GM12891 (cell line): ENCODE data around the gene TNS3.

Experiments used
- DNase-seq: peaks from one replicate; pipeline ENCODE4 v3.0.0; 2011; ENCODE audit warnings: low spot score; ENCODE audit not compliant: insufficient read length
- FAIRE-seq: peaks from 2 replicates; lab custom pipeline; 2011; peaks lifted over from hg19 to GRCh38; lab: Jason Lieb, UNC
- PAX5 ChIP-seq: IDR thresholded peaks from 2 replicates; pipeline ENCODE4 v1.6.1; 2011; ENCODE audit warnings: low read length, moderate library complexity, mild to moderate bottlenecking; ENCODE audit not compliant: insufficient read depth, severe bottlenecking
- POLR2A ChIP-seq: IDR thresholded peaks from 2 replicates; pipeline ENCODE4 v1.6.1; 2011; ENCODE audit warnings: low read depth, low read length, control low read depth
- POLR2AphosphoS5 ChIP-seq: IDR thresholded peaks from 2 replicates; pipeline ENCODE4 v1.6.1; 2011; ENCODE audit warnings: low read depth, low read length, control low read depth
- POU2F2 ChIP-seq: IDR thresholded peaks from 2 replicates; pipeline ENCODE4 v1.6.1; 2011; ENCODE audit warnings: low read depth, mild to moderate bottlenecking, control low read depth, low read length, moderate library complexity
- SPI1 ChIP-seq: IDR thresholded peaks from 2 replicates; pipeline ENCODE4 v1.6.1; 2011; ENCODE audit warnings: low read depth, low read length, control low read depth
- TAF1 ChIP-seq: IDR thresholded peaks from 2 replicates; pipeline ENCODE4 v1.6.1; 2011; ENCODE audit warnings: low read depth, low read length, control low read depth

TNS3 gene

GRCh38 chr7:47255441-47255840, 326.5 kb downstream of the TNS3 start:
- TF ChIP-seq SPI1 (no peak), POU2F2 (no peak), TAF1 (no peak), PAX5 (no peak)
- DNase-seq (no peak), FAIRE-seq (no peak)

GRCh38 chr7:47255007-47255406, 326.9 kb downstream of the TNS3 start:
- DNase-seq (no peak), FAIRE-seq (no peak)
- TF ChIP-seq POU2F2 (no peak), POLR2A (no peak), POLR2AphosphoS5 (no peak), PAX5 (no peak), TAF1 (no peak), SPI1 (no peak)

DNA sequence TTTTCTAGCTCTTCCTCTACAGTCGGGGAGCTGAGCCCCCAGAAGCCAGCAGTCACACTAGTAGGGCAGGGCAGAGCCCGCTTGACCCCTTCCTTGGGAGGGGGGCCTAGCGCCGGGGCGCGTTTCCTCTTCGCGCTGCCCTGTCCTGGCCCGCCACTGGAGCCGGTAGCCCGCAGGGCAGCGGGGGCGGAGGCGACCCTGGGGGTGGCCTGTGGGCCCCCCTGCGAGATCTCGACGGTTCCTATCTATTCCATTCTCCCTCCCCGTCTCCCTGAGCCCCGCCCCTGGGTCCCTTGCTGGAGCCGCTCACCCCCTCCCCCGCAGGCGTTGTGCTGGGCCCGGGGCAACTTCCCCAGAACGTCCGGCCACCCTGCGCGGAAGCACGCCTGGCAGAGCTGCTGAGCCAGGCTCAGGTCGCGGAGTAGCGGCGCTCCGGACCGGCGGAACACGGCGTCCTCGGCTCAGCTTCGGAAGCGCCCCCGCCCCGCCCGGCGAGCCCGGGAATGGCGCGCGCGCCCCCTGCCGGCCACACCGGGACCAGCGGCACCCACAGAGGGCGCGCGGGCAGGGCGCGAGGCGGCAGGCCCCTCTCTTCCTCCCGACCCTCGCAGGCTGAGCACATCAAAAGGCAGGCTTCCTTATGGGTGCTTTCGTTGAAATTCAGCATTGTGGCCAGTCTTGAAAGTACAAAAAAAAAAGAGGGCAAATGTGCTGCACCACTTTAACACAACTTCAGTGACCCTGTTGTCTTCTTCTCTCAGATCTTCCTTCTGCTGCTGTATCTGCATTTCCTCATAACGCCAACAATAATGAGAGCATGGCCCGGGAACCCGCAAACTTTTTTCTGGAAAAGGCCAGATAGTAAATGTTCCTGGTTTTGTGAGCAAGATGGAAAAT, 327.6 kb downstream of the TNS3 start:
- DNase-seq (peak; percentile 82), FAIRE-seq (peak; percentile 69)
- TF ChIP-seq PAX5 (no peak), POLR2AphosphoS5 (no peak), POLR2A (no peak), SPI1 (no peak), POU2F2 (no peak), TAF1 (no peak)

- DNase-seq (no peak), FAIRE-seq (no peak)
- TF ChIP-seq POLR2A = no peak
- TF ChIP-seq SPI1 = no peak
These were observed 328.2 kb downstream of the TNS3 start for GRCh38 chr7:47253650-47254080.

DNA sequence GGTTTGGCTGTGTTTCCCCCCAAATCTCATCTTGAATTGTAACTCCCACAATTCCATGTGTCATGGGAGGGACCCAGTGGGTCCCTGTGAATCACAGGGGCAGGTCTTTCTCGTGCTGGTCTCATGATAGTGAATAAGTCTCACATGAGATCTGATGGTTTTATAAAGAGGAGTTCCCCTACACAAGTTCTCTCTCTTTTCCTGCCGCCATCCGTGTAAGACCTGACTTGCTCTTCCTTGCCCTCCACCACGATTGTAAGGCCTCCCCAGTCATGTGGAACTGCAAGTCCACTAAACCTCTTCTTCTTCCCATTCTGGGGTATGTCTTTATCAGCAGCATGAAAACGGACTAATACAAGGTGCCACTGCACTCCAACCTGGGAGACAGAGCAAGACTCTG, 329.2 kb downstream of the TNS3 start:
- TF ChIP-seq POLR2A (no peak), POU2F2 (no peak), PAX5 (no peak), POLR2AphosphoS5 (no peak), SPI1 (no peak)

DNA sequence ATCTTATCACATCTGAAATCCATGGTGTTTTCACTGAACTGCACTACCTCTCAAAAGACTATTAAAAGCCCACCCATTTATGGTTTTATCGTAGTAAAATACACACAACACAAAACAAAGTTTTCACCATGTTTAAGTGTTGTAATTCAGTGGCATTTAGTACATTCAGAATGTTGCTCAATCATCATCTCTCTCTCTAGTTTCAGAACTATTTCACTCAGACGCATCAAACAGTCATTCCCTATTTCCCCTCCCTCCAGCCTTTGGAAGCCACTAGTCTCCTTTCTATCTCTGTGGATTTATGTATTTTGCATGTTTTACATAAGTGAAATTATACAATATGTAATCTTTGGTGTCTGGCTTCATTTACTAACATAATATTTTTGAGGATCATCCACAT, 332.6 kb downstream of the TNS3 start:
- DNase-seq (no peak), FAIRE-seq (no peak)
- no peak for TF ChIP-seq SPI1
- TF ChIP-seq POLR2AphosphoS5 = no peak
- TF ChIP-seq TAF1 = no peak
- no peak for TF ChIP-seq POU2F2
- no peak for TF ChIP-seq PAX5
- no peak for TF ChIP-seq POLR2A

More for the DNA sequence above, 329.2 kb downstream of the TNS3 start:
- DNase-seq (no peak), FAIRE-seq (no peak)

- DNase-seq = no peak
- FAIRE-seq = no peak
- TF ChIP-seq PAX5 = no peak
- TF ChIP-seq SPI1 = no peak
- no peak for TF ChIP-seq POU2F2
- no peak for TF ChIP-seq POLR2AphosphoS5
- no peak for TF ChIP-seq TAF1
- no peak for TF ChIP-seq POLR2A
These were observed 333.1 kb downstream of the TNS3 start for GRCh38 chr7:47248797-47249196.

GRCh38 chr7:47247132-47247531, 334.8 kb downstream of the TNS3 start:
- FAIRE-seq (no peak), DNase-seq (no peak)
- TF ChIP-seq SPI1 (no peak), POLR2A (no peak), POLR2AphosphoS5 (no peak), TAF1 (no peak), PAX5 (no peak), POU2F2 (no peak)

GRCh38 chr7:47244692-47245091, 337.2 kb downstream of the TNS3 start:
- no peak for FAIRE-seq
- no peak for DNase-seq
- TF ChIP-seq SPI1 (no peak), TAF1 (no peak), POLR2A (no peak), POU2F2 (no peak), POLR2AphosphoS5 (no peak), PAX5 (no peak)
